ENCODE data around the gene MARCHF10.

Gene MARCHF10

GRCh38 chr17:62679866-62680377 lies 128.2 kb downstream of the MARCHF10 start:
- DNase-seq (ENCODE audit: low read depth in 2 of 2, low spot score in 1 of 2), result no peak

- no peak for DNase-seq (ENCODE audit: low read depth in 2 of 2, low spot score in 1 of 2)
These were observed 129.7 kb downstream of the MARCHF10 start for GRCh38 chr17:62678214-62678919.

GRCh38 chr17:62676952-62677596 lies 131.0 kb downstream of the MARCHF10 start:
- no peak for DNase-seq (ENCODE audit: low read depth in 2 of 2, low spot score in 1 of 2)

GRCh38 chr17:62676231-62676943 lies 131.7 kb downstream of the MARCHF10 start:
- DNase-seq (ENCODE audit: low read depth in 2 of 2, low spot score in 1 of 2), result no peak

GRCh38 chr17:62675701-62676100 lies 132.4 kb downstream of the MARCHF10 start:
- DNase-seq (ENCODE audit: low read depth in 2 of 2, low spot score in 1 of 2), result no peak

GRCh38 chr17:62675260-62675659 lies 132.9 kb downstream of the MARCHF10 start:
- no peak for DNase-seq (ENCODE audit: low read depth in 2 of 2, low spot score in 1 of 2)

- no peak for DNase-seq (ENCODE audit: low read depth in 2 of 2, low spot score in 1 of 2)
These were observed 133.3 kb downstream of the MARCHF10 start for GRCh38 chr17:62674841-62675240.

- DNase-seq (ENCODE audit: low read depth in 2 of 2, low spot score in 1 of 2), result no peak
These were observed 133.8 kb downstream of the MARCHF10 start for GRCh38 chr17:62674363-62674739.

- DNase-seq (ENCODE audit: low read depth in 2 of 2, low spot score in 1 of 2), result no peak
These were observed 134.3 kb downstream of the MARCHF10 start for GRCh38 chr17:62673614-62674362.

- no peak for DNase-seq (ENCODE audit: low read depth in 2 of 2, low spot score in 1 of 2)
These were observed 135.2 kb downstream of the MARCHF10 start for GRCh38 chr17:62672957-62673356.

- DNase-seq (ENCODE audit: low read depth in 2 of 2, low spot score in 1 of 2), result no peak
These were observed 136.6 kb downstream of the MARCHF10 start for GRCh38 chr17:62671553-62671952.

- no peak for DNase-seq (ENCODE audit: low read depth in 2 of 2, low spot score in 1 of 2)
These were observed 137.8 kb downstream of the MARCHF10 start for GRCh38 chr17:62670202-62670821.

GRCh38 chr17:62668091-62668804 lies 139.9 kb downstream of the MARCHF10 start:
- no peak for DNase-seq (ENCODE audit: low read depth in 2 of 2, low spot score in 1 of 2)

- no peak for DNase-seq (ENCODE audit: low read depth in 2 of 2, low spot score in 1 of 2)
These were observed 141.1 kb downstream of the MARCHF10 start for GRCh38 chr17:62666801-62667591.

- DNase-seq (ENCODE audit: low read depth in 2 of 2, low spot score in 1 of 2), result no peak
These were observed 141.9 kb downstream of the MARCHF10 start for GRCh38 chr17:62666061-62666800.

- DNase-seq (ENCODE audit: low read depth in 2 of 2, low spot score in 1 of 2), result no peak
These were observed 142.5 kb downstream of the MARCHF10 start for GRCh38 chr17:62665599-62665998.

GRCh38 chr17:62664336-62665120 lies 143.6 kb downstream of the MARCHF10 start:
- no peak for DNase-seq (ENCODE audit: low read depth in 2 of 2, low spot score in 1 of 2)

- no peak for DNase-seq (ENCODE audit: low read depth in 2 of 2, low spot score in 1 of 2)
These were observed 144.8 kb downstream of the MARCHF10 start for GRCh38 chr17:62663304-62663703.

Data from stimulated activated CD8-positive, alpha-beta memory T cell treated with anti-CD3 and anti-CD28 coated beads, Interleukin-4, amount 100 ng/mL, for 4 hours (primary cell).